ENCODE data around the gene MUC5AC. TPM values are rescaled to one million over a fixed set of nuclear protein-coding genes. Genes with fewer than 3 reads are reported as not detected.

The MUC5AC gene
- total and polyA plus RNA-seq, 8 donors = 0.04 to 0.75 (median 0.37) TPM; not detected in 1

GRCh38 chr11:1201395-1202153, 43.8 kb downstream of the MUC5AC start:
- Histone ChIP-seq H3K36me3 (no peaks in the 10 kb centered on the region), H3K27me3 (peaks cover 0 to 78% of the 10 kb centered on the region in 2 donors), H3K4me3 (no peak overlapping the region), H3K27ac (no peak overlapping the region), H3K4me1 (no peaks in the 10 kb centered on the region), H3K9me3 (no peaks in the 10 kb centered on the region)
- intact Hi-C loops (cut with DNase I) = loop anchor here in 1 of 2 donors (5.0 kb wide), 1 partner anchor 316 kb away; no protein-coding TSS in a partner anchor
- DNase-seq = no peak
- TF ChIP-seq, protein P1, sequence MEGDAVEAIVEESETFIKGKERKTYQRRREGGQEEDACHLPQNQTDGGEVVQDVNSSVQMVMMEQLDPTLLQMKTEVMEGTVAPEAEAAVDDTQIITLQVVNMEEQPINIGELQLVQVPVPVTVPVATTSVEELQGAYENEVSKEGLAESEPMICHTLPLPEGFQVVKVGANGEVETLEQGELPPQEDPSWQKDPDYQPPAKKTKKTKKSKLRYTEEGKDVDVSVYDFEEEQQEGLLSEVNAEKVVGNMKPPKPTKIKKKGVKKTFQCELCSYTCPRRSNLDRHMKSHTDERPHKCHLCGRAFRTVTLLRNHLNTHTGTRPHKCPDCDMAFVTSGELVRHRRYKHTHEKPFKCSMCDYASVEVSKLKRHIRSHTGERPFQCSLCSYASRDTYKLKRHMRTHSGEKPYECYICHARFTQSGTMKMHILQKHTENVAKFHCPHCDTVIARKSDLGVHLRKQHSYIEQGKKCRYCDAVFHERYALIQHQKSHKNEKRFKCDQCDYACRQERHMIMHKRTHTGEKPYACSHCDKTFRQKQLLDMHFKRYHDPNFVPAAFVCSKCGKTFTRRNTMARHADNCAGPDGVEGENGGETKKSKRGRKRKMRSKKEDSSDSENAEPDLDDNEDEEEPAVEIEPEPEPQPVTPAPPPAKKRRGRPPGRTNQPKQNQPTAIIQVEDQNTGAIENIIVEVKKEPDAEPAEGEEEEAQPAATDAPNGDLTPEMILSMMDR (IDR thresholded peaks at IDR 0.05) = no peak
- ATAC-seq = no peak

DNA sequence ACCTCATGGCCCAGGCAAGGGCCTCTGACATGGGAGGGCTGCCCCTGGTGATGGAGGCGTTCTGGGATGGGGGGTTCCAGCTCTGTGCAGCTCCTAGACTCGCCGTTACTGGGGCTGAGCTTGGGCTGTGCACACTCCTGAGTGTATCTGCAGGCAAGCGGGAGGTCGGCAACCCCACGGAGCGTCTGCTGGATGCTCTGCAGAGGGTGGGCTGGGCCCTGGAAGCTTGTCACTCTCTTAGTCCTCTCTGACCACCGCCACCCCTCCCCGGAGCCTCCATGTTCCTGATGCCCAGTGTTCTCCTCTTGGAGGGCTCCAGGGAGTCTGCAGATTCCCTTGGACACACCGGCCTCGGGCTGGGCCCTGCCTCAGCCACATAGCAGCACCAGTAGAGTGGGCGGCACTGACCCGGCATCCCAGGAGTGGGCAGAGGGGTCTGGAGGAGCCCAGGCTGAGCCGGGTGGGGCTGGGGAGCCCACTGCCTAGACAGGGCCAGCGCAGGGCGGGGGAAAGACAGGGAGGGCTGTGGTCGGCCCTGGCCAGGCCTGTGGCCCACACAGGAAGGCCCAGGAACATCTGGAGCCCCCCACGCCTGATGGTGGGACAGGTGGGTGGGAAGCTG, 44.5 kb downstream of the MUC5AC start:
- peaks cover 0 to 78% of the 10 kb centered on the region in 2 donors for H3K27me3 ChIP-seq
- TF ChIP-seq, protein P1 (IDR thresholded peaks at IDR 0.05) = no peak

GRCh38 chr11:1202776-1203504, 45.2 kb downstream of the MUC5AC start:
- no peaks in the 10 kb centered on the region for H3K9me3 ChIP-seq
- H3K27me3 ChIP-seq = peaks cover 0 to 78% of the 10 kb centered on the region in 2 donors
- DNase-seq (peak; percentile 31 to 92 (median 54)), ATAC-seq (peak; percentile 91)
- no peak overlapping the region for H3K4me3 ChIP-seq
- H3K4me1 ChIP-seq = no peaks in the 10 kb centered on the region
- TF ChIP-seq, protein P1 (IDR thresholded peaks at IDR 0.05) = peak; percentile 91 to 94
- H3K27ac ChIP-seq = no peak overlapping the region
- intact Hi-C loops (cut with DNase I) = loop anchor here in 1 of 2 donors (5.0 kb wide), 1 partner anchor 314 kb away; no protein-coding TSS in a partner anchor
- H3K36me3 ChIP-seq = no peaks in the 10 kb centered on the region

More for the DNA sequence above, 44.5 kb downstream of the MUC5AC start:
- peak in 1 of 4 donors; percentile 62 for DNase-seq
- ATAC-seq = peak; percentile 32
- no peaks in the 10 kb centered on the region for H3K4me1 ChIP-seq
- H3K36me3 ChIP-seq = no peaks in the 10 kb centered on the region
- H3K27ac ChIP-seq = no peak overlapping the region
- H3K4me3 ChIP-seq = no peak overlapping the region
- intact Hi-C loops (cut with DNase I) = loop anchor here in 1 of 2 donors (5.0 kb wide), 1 partner anchor 315 kb away; no protein-coding TSS in a partner anchor
- no peaks in the 10 kb centered on the region for H3K9me3 ChIP-seq

GRCh38 chr11:1203505-1204271, 45.9 kb downstream of the MUC5AC start:
- Histone ChIP-seq H3K27me3 (peaks cover 0 to 75% of the 10 kb centered on the region in 2 donors), H3K4me3 (no peak overlapping the region), H3K27ac (no peak overlapping the region), H3K4me1 (no peaks in the 10 kb centered on the region), H3K36me3 (no peaks in the 10 kb centered on the region), H3K9me3 (no peaks in the 10 kb centered on the region)
- TF ChIP-seq, protein P1 (IDR thresholded peaks at IDR 0.05) = no peak
- ATAC-seq (no peak), DNase-seq (peak in 1 of 4 donors; percentile 65)
- intact Hi-C loops (cut with DNase I) = loop anchor here in 1 of 2 donors (5.0 kb wide), 1 partner anchor 314 kb away; no protein-coding TSS in a partner anchor
